HFF-Myc (cell line): ENCODE data around the gene ASXL1.

ENCODE experiments used
- DNase-seq: peaks from one replicate; pipeline ENCODE4 v3.0.0-alpha.2; 2011; ENCODE audit warnings: low read depth; ENCODE audit errors: extremely low read depth
- H3K4me3 ChIP-seq: replicated peaks from 2 replicates; pipeline ENCODE4 v1.5.1; 2011; ENCODE audit warnings: low read depth, mild to moderate bottlenecking, control low read depth, low read length
- TF ChIP-seq, protein P1 (sequence below): IDR thresholded peaks from 2 replicates; pipeline ENCODE4 v1.5.1; 2012; ENCODE audit warnings: mild to moderate bottlenecking, low read depth, low read length, control low read depth; ENCODE audit errors: missing control alignments

The ASXL1 gene

DNA sequence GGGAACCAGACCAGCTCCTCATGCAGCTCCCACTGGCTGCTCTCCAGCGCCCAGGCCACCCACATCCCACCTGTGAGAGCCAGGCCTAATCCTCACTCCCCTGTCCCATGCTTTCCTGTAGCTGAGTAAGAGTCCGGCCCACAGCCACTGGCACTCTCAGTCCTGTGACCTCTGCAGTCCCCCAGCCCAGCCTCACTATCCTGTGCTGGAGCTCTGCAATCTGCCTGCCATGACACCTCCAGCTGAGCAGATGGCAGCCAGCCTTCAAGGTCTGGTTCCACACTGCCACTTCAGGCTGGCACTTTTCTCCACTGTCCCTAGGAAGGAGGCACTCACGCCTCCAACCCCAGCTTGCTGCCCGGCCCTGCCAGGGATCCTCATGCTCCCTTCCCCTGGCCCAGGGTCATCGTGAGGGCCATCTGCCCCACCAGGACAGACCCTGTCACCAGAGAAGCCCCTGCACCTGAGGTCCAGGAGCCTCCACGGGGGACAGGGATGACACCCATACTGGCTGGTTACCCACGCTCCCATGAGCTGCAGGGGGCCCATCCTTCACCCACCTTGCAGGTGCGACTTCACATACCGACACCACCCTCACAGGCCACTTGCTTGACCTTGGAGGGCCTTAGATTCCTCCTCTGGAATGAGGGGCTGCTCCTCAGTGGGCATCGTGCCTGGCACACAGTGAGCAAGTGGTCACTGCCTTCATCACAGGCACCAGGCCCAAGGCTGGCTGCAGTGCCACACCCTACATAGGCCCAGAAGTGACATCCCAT, 100.1 kb downstream of the ASXL1 start:
- no peak for DNase-seq
- peak overlapping the region; percentile 35 for H3K4me3 ChIP-seq
- TF ChIP-seq, protein P1, sequence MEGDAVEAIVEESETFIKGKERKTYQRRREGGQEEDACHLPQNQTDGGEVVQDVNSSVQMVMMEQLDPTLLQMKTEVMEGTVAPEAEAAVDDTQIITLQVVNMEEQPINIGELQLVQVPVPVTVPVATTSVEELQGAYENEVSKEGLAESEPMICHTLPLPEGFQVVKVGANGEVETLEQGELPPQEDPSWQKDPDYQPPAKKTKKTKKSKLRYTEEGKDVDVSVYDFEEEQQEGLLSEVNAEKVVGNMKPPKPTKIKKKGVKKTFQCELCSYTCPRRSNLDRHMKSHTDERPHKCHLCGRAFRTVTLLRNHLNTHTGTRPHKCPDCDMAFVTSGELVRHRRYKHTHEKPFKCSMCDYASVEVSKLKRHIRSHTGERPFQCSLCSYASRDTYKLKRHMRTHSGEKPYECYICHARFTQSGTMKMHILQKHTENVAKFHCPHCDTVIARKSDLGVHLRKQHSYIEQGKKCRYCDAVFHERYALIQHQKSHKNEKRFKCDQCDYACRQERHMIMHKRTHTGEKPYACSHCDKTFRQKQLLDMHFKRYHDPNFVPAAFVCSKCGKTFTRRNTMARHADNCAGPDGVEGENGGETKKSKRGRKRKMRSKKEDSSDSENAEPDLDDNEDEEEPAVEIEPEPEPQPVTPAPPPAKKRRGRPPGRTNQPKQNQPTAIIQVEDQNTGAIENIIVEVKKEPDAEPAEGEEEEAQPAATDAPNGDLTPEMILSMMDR = no peak

- no peak for DNase-seq
- TF ChIP-seq, protein P1 = no peak
- H3K4me3 ChIP-seq = no peak overlapping the region
These were observed 100.7 kb downstream of the ASXL1 start for GRCh38 chr20:32458837-32459220.

DNA sequence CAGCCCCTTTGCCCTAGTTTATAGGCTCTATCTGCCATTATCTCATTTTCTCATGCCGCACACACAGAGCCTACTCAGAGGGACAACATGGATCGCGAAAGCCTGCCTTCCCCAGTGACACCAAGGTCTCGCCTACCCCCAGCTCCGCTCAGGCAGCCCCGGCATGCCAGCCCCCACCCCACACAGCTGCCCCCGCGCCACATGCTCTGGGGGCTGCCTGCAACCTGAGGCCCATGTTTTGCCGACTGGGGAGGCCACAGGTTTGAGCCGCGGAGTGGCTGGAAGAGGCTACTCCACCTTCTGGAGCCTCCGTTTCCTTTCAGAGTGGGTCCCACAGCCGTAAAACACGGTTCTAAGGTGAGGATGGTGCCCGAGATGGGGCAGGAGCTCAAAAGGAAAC, 102.1 kb downstream of the ASXL1 start:
- no peak for DNase-seq
- H3K4me3 ChIP-seq = no peak overlapping the region
- TF ChIP-seq, protein P1 = no peak

DNA sequence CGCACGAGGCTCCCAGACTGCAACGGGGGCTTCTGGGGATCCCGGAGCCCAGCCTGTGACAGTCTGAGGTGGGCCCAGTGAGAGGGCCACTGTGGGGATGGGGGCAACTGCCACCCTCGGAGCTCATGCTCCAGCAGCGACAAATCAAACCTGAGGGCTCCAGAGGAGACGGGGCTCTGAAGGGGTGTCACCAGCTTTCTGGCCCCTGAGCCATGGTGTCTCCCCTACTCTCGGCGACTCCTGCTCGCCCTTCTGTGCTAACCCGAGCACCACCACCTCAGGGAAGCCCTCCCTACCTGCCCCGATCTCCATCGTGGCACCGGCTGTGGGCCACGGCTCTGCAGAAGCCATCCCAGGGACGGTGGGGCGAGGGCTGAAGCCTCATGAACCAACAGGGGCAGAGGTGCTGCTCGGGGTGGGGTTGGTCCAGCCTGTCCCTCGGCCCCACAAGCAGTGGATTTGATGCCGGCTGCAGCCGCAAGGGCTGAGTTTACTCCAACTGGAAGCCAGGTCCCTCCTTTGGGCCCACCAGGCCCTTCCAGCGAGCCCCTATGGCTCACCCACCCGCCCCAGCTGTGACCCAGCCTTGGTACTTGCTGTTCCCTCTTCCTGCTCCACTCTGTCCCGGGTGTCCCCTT, 102.7 kb downstream of the ASXL1 start:
- no peak for DNase-seq
- H3K4me3 ChIP-seq = no peak overlapping the region
- TF ChIP-seq, protein P1 = no peak

- TF ChIP-seq, protein P1 = no peak
- H3K4me3 ChIP-seq = no peak overlapping the region
- no peak for DNase-seq
These were observed 103.9 kb downstream of the ASXL1 start for GRCh38 chr20:32461836-32462600.

- DNase-seq = no peak
- TF ChIP-seq, protein P1 = no peak
- H3K4me3 ChIP-seq = no peak overlapping the region
These were observed 104.9 kb downstream of the ASXL1 start for GRCh38 chr20:32462900-32463641.
